Testis (tissue), 2 donors: Measurements from ENCODE around the gene PCIF1.
"Not testable (repeated sequence)": the region's sequence is repeated elsewhere in the genome, so short reads cannot be mapped to it uniquely, and the experiment has no call there.

Experiments
- CTCF ChIP-seq, 3 experiments: fragments of 450-650 bp in 2 of 3; fragments of 200-600 bp in 1 of 3; sonication (generic) in 1 of 3; IDR thresholded peaks; one replicate each; pipeline ENCODE4 v1.5.1; 2016 to 2019; ENCODE audit warnings: antibody characterized with exemption in 3 of 3, mild to moderate bottlenecking in 2 of 3, moderate library complexity in 1 of 3
- POLR2A ChIP-seq: fragments of 450-650 bp; IDR thresholded peaks from one replicate; pipeline ENCODE4 v1.6.1; 2017; ENCODE audit warnings: antibody characterized with exemption, mild to moderate bottlenecking, moderate library complexity

GRCh38 chr20:45988830-45989229 lies 54.3 kb downstream of the PCIF1 start:
- not testable (repeated sequence) for TF ChIP-seq CTCF (IDR thresholded peaks at IDR 0.05); POLR2A
